Thoracic aorta (tissue), 2 donors: ENCODE results near the gene NLRX1. TPM values are rescaled to one million over a fixed set of nuclear protein-coding genes. Genes with fewer than 3 reads are reported as not detected.
A peak's percentile ranks its signal among the peaks of the same experiment; 100 is the strongest.
"Not testable (repeated sequence)": the region's sequence is repeated elsewhere in the genome, so short reads cannot be mapped to it uniquely, and the experiment has no call there.

ENCODE experiments used
- ATAC-seq: fragments of 150-250 bp; one replicate; pipeline ENCODE4 v1.8.0; 2017; ENCODE audit warnings: low read depth; ENCODE audit not compliant: insufficient number of reproducible peaks, low FRiP score
- DNase-seq: peaks from one replicate; pipeline ENCODE4 v3.0.0-alpha.2; 2020; ENCODE audit warnings: low spot score
- H3K27ac ChIP-seq, 2 donors: fragments of 200-600 bp; sonication (generic); 1 replicate in 1 of 2; 2 replicates in 1 of 2; pipeline ENCODE4 v1.5.1; 2016; ENCODE audit warnings: mild to moderate bottlenecking in 2 of 2, moderate library complexity in 2 of 2
- H3K27me3 ChIP-seq: fragments of 200-600 bp; sonication (generic); replicated peaks from 2 replicates; pipeline ENCODE4 v1.6.0; 2016; ENCODE audit warnings: mild to moderate bottlenecking; ENCODE audit not compliant: insufficient read depth
- H3K36me3 ChIP-seq: fragments of 200-600 bp; sonication (generic); one replicate; pipeline ENCODE4 v1.5.1; 2016
- H3K4me1 ChIP-seq, 2 donors: fragments of 200-600 bp; sonication (generic); 1 replicate in 1 of 2; 2 replicates in 1 of 2; pipeline versions ENCODE4 v1.5.1 to v1.6.0; 2016; ENCODE audit warnings: low read depth in 2 of 2, mild to moderate bottlenecking in 1 of 2; ENCODE audit not compliant: control insufficient read depth in 1 of 2
- H3K4me3 ChIP-seq: fragments of 200-600 bp; sonication (generic); 2 replicates; pipeline ENCODE4 v1.5.1; 2016; ENCODE audit warnings: mild to moderate bottlenecking
- H3K9me3 ChIP-seq: fragments of 200-600 bp; sonication (generic); 2 replicates; pipeline ENCODE4 v1.5.1; 2016
- CTCF ChIP-seq: fragments of 200-600 bp; sonication (generic); IDR thresholded peaks from one replicate; pipeline ENCODE4 v1.5.1; 2019; ENCODE audit warnings: antibody characterized with exemption
- total RNA-seq, 2 donors: library from RNA; depleted of rRNA; stranded (reverse); fragments of >200 nt; gene quantifications; one replicate each; pipeline versions ENCODE4 v1.1.0 to v1.2.3, GENCODE V29; 2016

Gene NLRX1
- total RNA-seq, 2 donors from 2014 or later = 18.9 to 20.2 TPM

- TF ChIP-seq CTCF = no peak
- Histone ChIP-seq H3K27ac (no peak overlapping the region), H3K4me3 (no peak overlapping the region), H3K9me3 (no peaks in the 10 kb centered on the region), H3K36me3 (no peaks in the 10 kb centered on the region), H3K27me3 (no peaks in the 10 kb centered on the region), H3K4me1 (no peaks in the 10 kb centered on the region)
- DNase-seq = no peak
- ATAC-seq = no peak
These were observed 6.7 kb upstream of the NLRX1 start for GRCh38 chr11:119161871-119162270.

GRCh38 chr11:119166368-119167076 lies 2.0 kb upstream of the NLRX1 start:
- Histone ChIP-seq H3K9me3 (no peaks in the 10 kb centered on the region), H3K4me3 (no peak overlapping the region), H3K4me1 (peaks cover 0 to 10% of the 10 kb centered on the region in 2 donors), H3K27ac (no peak overlapping the region), H3K36me3 (no peaks in the 10 kb centered on the region), H3K27me3 (no peaks in the 10 kb centered on the region)
- ATAC-seq = no peak
- TF ChIP-seq CTCF = no peak
- no peak for DNase-seq

- ATAC-seq, H3K4me3 ChIP-seq, H3K9me3 ChIP-seq, DNase-seq, H3K36me3 ChIP-seq, H3K27ac ChIP-seq, H3K27me3 ChIP-seq, H3K4me1 ChIP-seq: not testable (repeated sequence)
These were observed 1.5 kb upstream of the NLRX1 start for GRCh38 chr11:119167077-119167458.

- Histone ChIP-seq H3K36me3 (no peaks in the 10 kb centered on the region), H3K27me3 (no peaks in the 10 kb centered on the region), H3K4me3 (no peak overlapping the region), H3K27ac (peak overlapping the region; percentile 98 to 99), H3K9me3 (no peaks in the 10 kb centered on the region), H3K4me1 (peaks cover 0 to 10% of the 10 kb centered on the region in 2 donors)
- TF ChIP-seq CTCF = no peak
- ATAC-seq (no peak), DNase-seq (no peak)
These were observed 592 bp upstream of the NLRX1 start for GRCh38 chr11:119167933-119168332.

- Histone ChIP-seq H3K27ac (peak overlapping the region; percentile 98 to 99), H3K27me3 (no peaks in the 10 kb centered on the region), H3K9me3 (no peaks in the 10 kb centered on the region), H3K4me3 (peak overlapping the region; percentile 87), H3K4me1 (peaks cover 0 to 10% of the 10 kb centered on the region in 2 donors), H3K36me3 (peaks cover 10% of the 10 kb centered on the region)
- DNase-seq (no peak), ATAC-seq (peak; percentile 53)
- TF ChIP-seq CTCF = no peak
These were observed 776 bp downstream of the NLRX1 start for GRCh38 chr11:119169282-119169719.

GRCh38 chr11:119172513-119172912 lies 4.0 kb downstream of the NLRX1 start:
- no peaks in the 10 kb centered on the region for H3K9me3 ChIP-seq
- no peak overlapping the region for H3K4me3 ChIP-seq
- peaks cover 0 to 10% of the 10 kb centered on the region in 2 donors for H3K4me1 ChIP-seq
- DNase-seq (no peak), ATAC-seq (no peak)
- H3K36me3 ChIP-seq = peaks cover 32% of the 10 kb centered on the region
- no peak for TF ChIP-seq CTCF
- H3K27me3 ChIP-seq = no peaks in the 10 kb centered on the region
- no peak overlapping the region for H3K27ac ChIP-seq
